ENCODE measurements around the gene ICAM2.

GRCh38 chr17:64008346-64008745 is 12.1 kb downstream of the ICAM2 start:
- no peak for TF ChIP-seq EZH2phosphoT487 (IDR thresholded peaks at IDR 0.05; ENCODE audit: borderline replicate concordance, low read length)
- no peak for TF ChIP-seq CTCF (IDR thresholded peaks at IDR 0.05; ENCODE audit: low read depth, low read length, poor library complexity, severe bottlenecking)
